ENCODE measurements around the gene RNLS.
"Not testable (repeated sequence)": the region's sequence is repeated elsewhere in the genome, so short reads cannot be mapped to it uniquely, and the experiment has no call there.

DNA sequence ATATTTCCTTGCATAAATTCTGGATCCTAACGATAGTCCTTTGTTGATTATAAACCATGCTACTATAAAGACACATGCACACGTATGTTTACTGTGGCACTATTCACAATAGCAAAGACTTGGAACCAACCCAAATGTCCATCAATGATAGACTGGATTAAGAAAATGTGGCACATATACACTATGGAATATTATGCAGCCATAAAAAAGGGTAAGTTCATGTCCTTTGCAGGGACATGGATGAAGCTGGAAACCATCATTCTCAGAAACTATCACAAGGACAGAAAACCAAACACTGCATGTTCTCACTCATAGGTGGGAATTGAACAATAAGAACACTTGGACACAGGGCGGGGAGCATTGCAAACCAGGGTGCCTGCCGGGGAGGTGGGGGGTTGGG lies 306.2 kb downstream of the RNLS start:
- TF ChIP-seq, protein P1, sequence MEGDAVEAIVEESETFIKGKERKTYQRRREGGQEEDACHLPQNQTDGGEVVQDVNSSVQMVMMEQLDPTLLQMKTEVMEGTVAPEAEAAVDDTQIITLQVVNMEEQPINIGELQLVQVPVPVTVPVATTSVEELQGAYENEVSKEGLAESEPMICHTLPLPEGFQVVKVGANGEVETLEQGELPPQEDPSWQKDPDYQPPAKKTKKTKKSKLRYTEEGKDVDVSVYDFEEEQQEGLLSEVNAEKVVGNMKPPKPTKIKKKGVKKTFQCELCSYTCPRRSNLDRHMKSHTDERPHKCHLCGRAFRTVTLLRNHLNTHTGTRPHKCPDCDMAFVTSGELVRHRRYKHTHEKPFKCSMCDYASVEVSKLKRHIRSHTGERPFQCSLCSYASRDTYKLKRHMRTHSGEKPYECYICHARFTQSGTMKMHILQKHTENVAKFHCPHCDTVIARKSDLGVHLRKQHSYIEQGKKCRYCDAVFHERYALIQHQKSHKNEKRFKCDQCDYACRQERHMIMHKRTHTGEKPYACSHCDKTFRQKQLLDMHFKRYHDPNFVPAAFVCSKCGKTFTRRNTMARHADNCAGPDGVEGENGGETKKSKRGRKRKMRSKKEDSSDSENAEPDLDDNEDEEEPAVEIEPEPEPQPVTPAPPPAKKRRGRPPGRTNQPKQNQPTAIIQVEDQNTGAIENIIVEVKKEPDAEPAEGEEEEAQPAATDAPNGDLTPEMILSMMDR (tag by site-specific recombination; IDR thresholded peaks at IDR 0.05), result not testable (repeated sequence)
- TF ChIP-seq ZSCAN30 (tag by site-specific recombination; IDR thresholded peaks at IDR 0.05); KLF9 (tag by site-specific recombination; IDR thresholded peaks at IDR 0.05; ENCODE audit: low read depth); MZF1 (tag by site-specific recombination; IDR thresholded peaks at IDR 0.05; ENCODE audit: borderline replicate concordance); ZNF311 (tag by site-specific recombination; IDR thresholded peaks at IDR 0.05; ENCODE audit: borderline replicate concordance); IKZF3 (tag by site-specific recombination; IDR thresholded peaks at IDR 0.05); ZNF10 (tag by site-specific recombination; IDR thresholded peaks at IDR 0.05); ZNF350 (tag by site-specific recombination; IDR thresholded peaks at IDR 0.05): not testable (repeated sequence)
- TF ChIP-seq, protein P2, sequence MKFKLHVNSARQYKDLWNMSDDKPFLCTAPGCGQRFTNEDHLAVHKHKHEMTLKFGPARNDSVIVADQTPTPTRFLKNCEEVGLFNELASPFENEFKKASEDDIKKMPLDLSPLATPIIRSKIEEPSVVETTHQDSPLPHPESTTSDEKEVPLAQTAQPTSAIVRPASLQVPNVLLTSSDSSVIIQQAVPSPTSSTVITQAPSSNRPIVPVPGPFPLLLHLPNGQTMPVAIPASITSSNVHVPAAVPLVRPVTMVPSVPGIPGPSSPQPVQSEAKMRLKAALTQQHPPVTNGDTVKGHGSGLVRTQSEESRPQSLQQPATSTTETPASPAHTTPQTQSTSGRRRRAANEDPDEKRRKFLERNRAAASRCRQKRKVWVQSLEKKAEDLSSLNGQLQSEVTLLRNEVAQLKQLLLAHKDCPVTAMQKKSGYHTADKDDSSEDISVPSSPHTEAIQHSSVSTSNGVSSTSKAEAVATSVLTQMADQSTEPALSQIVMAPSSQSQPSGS (tag by site-specific recombination; IDR thresholded peaks at IDR 0.05; ENCODE audit: low read depth), result not testable (repeated sequence)
